HepG2 (cell line): ENCODE data around the gene GJB1. TPM values are rescaled to one million over a fixed set of nuclear protein-coding genes. Genes with fewer than 3 reads are reported as not detected.

Source experiments
- GTF3A ChIP-seq: sonication (generic); formaldehyde crosslinking; conservative IDR thresholded peaks from 2 replicates; pipeline ENCODE4 v1.4.0; 2020; ENCODE audit warnings: mild to moderate bottlenecking, missing genetic modification reagents
- IKZF5 ChIP-seq: IDR thresholded peaks from 2 replicates; pipeline ENCODE4 v1.6.1; 2018; ENCODE audit warnings: missing genetic modification reagents, mild to moderate bottlenecking, missing compliant biosample characterization
- KDM4B ChIP-seq: sonication (generic); formaldehyde crosslinking; IDR thresholded peaks from 2 replicates; pipeline ENCODE4 v1.4.0; 2020; ENCODE audit warnings: missing genetic modification reagents
- KIAA2018 ChIP-seq: sonication (generic); formaldehyde crosslinking; IDR thresholded peaks from 2 replicates; pipeline ENCODE4 v1.5.0; 2020; ENCODE audit warnings: mild to moderate bottlenecking, missing genetic modification reagents, borderline replicate concordance
- PAWR ChIP-seq: sonication (generic); formaldehyde crosslinking; IDR thresholded peaks from 2 replicates; pipeline ENCODE4 v1.4.0; 2020; ENCODE audit warnings: missing genetic modification reagents, mild to moderate bottlenecking, borderline replicate concordance
- PLRG1 ChIP-seq: fragments of 450-650 bp; conservative IDR thresholded peaks from 2 replicates; pipeline ENCODE4 v1.6.1; 2016
- POLR2A ChIP-seq, 2 experiments: IDR thresholded peaks; 2 replicates each; pipeline ENCODE4 v1.6.1; 2011; ENCODE audit warnings: low read depth in 2 of 2, low read length in 2 of 2, mild to moderate bottlenecking in 1 of 2, moderate library complexity in 1 of 2; ENCODE audit not compliant: insufficient read depth in 1 of 2
- TGIF2 ChIP-seq: IDR thresholded peaks from 2 replicates; pipeline ENCODE4 v1.6.1; 2016; ENCODE audit warnings: control low read depth, missing compliant biosample characterization
- ZNF773 ChIP-seq: sonication (generic); formaldehyde crosslinking; IDR thresholded peaks from 2 replicates; pipeline ENCODE4 v1.4.0; 2020; ENCODE audit warnings: missing genetic modification reagents, borderline replicate concordance
- polyA plus RNA-seq, 8 experiments: library from polyadenylated mRNA; depleted of rRNA in 3 of 8; stranded (reverse) in 7 of 8; unstranded in 1 of 8; fragments of >200 nt; fragmentation: Illumina TruSeq in 4 of 8; extraction: Trizol in 4 of 8; gene quantifications; 2 replicates each; pipeline versions ENCODE4 v1.2.1 to v1.2.3, GENCODE V29; 2011 to 2016; ENCODE audit warnings: low read depth in 4 of 8, missing spikeins in 1 of 8, mixed read lengths in 1 of 8; ENCODE audit not compliant: insufficient read depth in 1 of 8
- total RNA-seq, 5 experiments: library from RNA; depleted of rRNA; stranded (reverse); fragments of >200 nt; fragmentation: Illumina TruSeq; extraction: Trizol; gene quantifications; 2 replicates each; pipeline ENCODE4 v1.2.3, GENCODE V29; 2016; ENCODE audit warnings: low read depth in 1 of 5
- TF ChIP-seq, protein P1 (sequence below): sonication (generic); formaldehyde crosslinking; IDR thresholded peaks from 2 replicates; pipeline ENCODE4 v1.8.1; 2022; ENCODE audit warnings: low read depth, mild to moderate bottlenecking, missing genetic modification reagents

GJB1 gene
- total and polyA plus RNA-seq, 2 of the 13 experiments (the other 11 are each of a cell fraction or from before 2014, with no cell fraction given) = 111 to 161 TPM

- no peak for TF ChIP-seq IKZF5
- TF ChIP-seq, protein P1, sequence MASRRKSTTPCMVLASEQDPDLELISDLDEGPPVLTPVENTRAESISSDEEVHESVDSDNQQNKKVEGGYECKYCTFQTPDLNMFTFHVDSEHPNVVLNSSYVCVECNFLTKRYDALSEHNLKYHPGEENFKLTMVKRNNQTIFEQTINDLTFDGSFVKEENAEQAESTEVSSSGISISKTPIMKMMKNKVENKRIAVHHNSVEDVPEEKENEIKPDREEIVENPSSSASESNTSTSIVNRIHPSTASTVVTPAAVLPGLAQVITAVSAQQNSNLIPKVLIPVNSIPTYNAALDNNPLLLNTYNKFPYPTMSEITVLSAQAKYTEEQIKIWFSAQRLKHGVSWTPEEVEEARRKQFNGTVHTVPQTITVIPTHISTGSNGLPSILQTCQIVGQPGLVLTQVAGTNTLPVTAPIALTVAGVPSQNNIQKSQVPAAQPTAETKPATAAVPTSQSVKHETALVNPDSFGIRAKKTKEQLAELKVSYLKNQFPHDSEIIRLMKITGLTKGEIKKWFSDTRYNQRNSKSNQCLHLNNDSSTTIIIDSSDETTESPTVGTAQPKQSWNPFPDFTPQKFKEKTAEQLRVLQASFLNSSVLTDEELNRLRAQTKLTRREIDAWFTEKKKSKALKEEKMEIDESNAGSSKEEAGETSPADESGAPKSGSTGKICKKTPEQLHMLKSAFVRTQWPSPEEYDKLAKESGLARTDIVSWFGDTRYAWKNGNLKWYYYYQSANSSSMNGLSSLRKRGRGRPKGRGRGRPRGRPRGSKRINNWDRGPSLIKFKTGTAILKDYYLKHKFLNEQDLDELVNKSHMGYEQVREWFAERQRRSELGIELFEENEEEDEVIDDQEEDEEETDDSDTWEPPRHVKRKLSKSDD (CRISPR knock-in tag) = 0 out of 2 replicates have a peak, but pooled peaks have one; percentile 27
- TF ChIP-seq POLR2A (IDR thresholded peaks at IDR 0.05; ENCODE audit: insufficient read depth in 1 of 2, low read depth in 2 of 2, low read length in 2 of 2) = peak in 1 of 2 experiments; percentile 48; a peak in 1 of 4 replicates
- TF ChIP-seq TGIF2 (CRISPR knock-in tag) = no peak
- no peak for TF ChIP-seq KIAA2018
- TF ChIP-seq PAWR (CRISPR knock-in tag) = no peak
- TF ChIP-seq ZNF773 = no peak
- no peak for TF ChIP-seq PLRG1
- no peak for TF ChIP-seq KDM4B (CRISPR knock-in tag)
- no peak for TF ChIP-seq GTF3A (CRISPR knock-in tag)
These were observed 31.3 kb downstream of the GJB1 start, which contains the start of gene ZMYM3 (continued) for GRCh38 chrX:71254092-71254963.
